Transverse colon (tissue), 3 donors: ENCODE results near the gene UBXN10.

Source experiments
- EP300 ChIP-seq: sonication (generic); formaldehyde crosslinking; IDR thresholded peaks from one replicate; pipeline ENCODE4 v1.6.1; 2017; ENCODE audit warnings: antibody characterized with exemption, low read depth
- POLR2A ChIP-seq: fragments of 450-650 bp; IDR thresholded peaks from one replicate; pipeline ENCODE4 v1.6.1; 2016; ENCODE audit warnings: antibody characterized with exemption, mild to moderate bottlenecking, moderate library complexity
- TF ChIP-seq, protein P1 (sequence below), 5 experiments: fragments of 200-600 bp in 3 of 5; fragments of 450-650 bp in 2 of 5; sonication (generic) in 3 of 5; IDR thresholded peaks; 1 replicate in 2 of 5; 2 replicates in 3 of 5; pipeline ENCODE4 v1.5.1; 2016 to 2017; ENCODE audit warnings: antibody characterized with exemption in 5 of 5, inconsistent platforms in 3 of 5, mild to moderate bottlenecking in 2 of 5, moderate library complexity in 1 of 5

DNA sequence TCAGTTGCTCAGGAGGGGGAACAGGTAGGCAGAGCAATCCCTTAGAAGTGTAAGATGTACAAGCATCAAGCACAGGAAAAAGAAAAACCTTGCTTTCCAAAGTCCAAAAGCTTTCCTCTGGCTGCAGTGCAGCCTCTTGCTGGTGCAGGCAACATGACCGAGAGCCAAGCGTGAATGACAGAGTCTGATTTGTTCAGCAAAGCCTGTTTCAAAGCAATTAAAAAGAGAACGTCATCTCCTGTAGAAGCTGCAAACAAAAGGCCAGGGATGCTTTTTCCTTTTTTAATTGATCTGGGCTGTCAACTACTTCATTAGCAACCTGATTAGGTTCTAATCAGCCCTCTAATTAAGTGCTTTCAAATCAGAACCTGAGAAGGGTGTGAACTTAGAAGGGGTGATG, 38.6 kb downstream of the UBXN10 start:
- TF ChIP-seq, protein P1, sequence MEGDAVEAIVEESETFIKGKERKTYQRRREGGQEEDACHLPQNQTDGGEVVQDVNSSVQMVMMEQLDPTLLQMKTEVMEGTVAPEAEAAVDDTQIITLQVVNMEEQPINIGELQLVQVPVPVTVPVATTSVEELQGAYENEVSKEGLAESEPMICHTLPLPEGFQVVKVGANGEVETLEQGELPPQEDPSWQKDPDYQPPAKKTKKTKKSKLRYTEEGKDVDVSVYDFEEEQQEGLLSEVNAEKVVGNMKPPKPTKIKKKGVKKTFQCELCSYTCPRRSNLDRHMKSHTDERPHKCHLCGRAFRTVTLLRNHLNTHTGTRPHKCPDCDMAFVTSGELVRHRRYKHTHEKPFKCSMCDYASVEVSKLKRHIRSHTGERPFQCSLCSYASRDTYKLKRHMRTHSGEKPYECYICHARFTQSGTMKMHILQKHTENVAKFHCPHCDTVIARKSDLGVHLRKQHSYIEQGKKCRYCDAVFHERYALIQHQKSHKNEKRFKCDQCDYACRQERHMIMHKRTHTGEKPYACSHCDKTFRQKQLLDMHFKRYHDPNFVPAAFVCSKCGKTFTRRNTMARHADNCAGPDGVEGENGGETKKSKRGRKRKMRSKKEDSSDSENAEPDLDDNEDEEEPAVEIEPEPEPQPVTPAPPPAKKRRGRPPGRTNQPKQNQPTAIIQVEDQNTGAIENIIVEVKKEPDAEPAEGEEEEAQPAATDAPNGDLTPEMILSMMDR (IDR thresholded peaks at IDR 0.05): no peak
- TF ChIP-seq POLR2A (no peak), EP300 (no peak)
